Measurements from ENCODE around the gene NCKIPSD.

DNA sequence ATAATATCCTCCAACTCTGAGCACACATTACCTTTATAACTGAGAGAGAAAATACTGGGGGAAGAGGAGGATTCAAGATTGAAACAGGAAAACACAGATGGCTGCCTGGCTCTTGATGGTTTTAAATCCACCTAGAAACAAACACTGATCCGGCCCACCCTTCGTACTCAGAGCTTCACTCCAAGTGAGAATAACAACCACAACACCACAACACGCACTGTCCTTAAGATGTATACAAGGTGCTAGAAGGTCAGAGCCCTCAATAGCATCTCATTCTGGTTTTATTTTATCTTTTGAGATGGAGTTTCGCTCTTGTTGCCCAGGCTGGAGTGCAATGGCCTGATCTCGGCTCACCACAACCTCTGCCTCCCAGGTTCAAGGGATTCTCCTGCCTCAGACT, 21.4 kb upstream of the NCKIPSD start:
- TF ChIP-seq POLR2A (IDR thresholded peaks at IDR 0.05) = no peak
- TF ChIP-seq, protein P1, sequence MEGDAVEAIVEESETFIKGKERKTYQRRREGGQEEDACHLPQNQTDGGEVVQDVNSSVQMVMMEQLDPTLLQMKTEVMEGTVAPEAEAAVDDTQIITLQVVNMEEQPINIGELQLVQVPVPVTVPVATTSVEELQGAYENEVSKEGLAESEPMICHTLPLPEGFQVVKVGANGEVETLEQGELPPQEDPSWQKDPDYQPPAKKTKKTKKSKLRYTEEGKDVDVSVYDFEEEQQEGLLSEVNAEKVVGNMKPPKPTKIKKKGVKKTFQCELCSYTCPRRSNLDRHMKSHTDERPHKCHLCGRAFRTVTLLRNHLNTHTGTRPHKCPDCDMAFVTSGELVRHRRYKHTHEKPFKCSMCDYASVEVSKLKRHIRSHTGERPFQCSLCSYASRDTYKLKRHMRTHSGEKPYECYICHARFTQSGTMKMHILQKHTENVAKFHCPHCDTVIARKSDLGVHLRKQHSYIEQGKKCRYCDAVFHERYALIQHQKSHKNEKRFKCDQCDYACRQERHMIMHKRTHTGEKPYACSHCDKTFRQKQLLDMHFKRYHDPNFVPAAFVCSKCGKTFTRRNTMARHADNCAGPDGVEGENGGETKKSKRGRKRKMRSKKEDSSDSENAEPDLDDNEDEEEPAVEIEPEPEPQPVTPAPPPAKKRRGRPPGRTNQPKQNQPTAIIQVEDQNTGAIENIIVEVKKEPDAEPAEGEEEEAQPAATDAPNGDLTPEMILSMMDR (IDR thresholded peaks at IDR 0.05) = no peak

Data from thyroid gland (tissue), 4 donors.